ENCODE data around the gene ATP2B2.
A peak's percentile ranks its signal among the peaks of the same experiment; 100 is the strongest.

ATP2B2 gene

GRCh38 chr3:10285272-10286132 lies 219.9 kb downstream of the ATP2B2 start:
- DNase-seq (ENCODE audit: low read depth in 1 of 2, low spot score in 1 of 2), result no peak

- DNase-seq (ENCODE audit: low read depth in 1 of 2, low spot score in 1 of 2), result peak in 1 of 2 donors; percentile 6
Measured at GRCh38 chr3:10284496-10284895, 220.9 kb downstream of the ATP2B2 start.

- DNase-seq (ENCODE audit: low read depth in 1 of 2, low spot score in 1 of 2), result no peak
Measured at GRCh38 chr3:10283638-10284037, 221.7 kb downstream of the ATP2B2 start.

- no peak for DNase-seq (ENCODE audit: low read depth in 1 of 2, low spot score in 1 of 2)
Measured at GRCh38 chr3:10281951-10282350, 223.4 kb downstream of the ATP2B2 start.

GRCh38 chr3:10280571-10280970 lies 224.8 kb downstream of the ATP2B2 start:
- no peak for DNase-seq (ENCODE audit: low read depth in 1 of 2, low spot score in 1 of 2)

- no peak for DNase-seq (ENCODE audit: low read depth in 1 of 2, low spot score in 1 of 2)
Measured at GRCh38 chr3:10280177-10280529, 225.2 kb downstream of the ATP2B2 start.

- no peak for DNase-seq (ENCODE audit: low read depth in 1 of 2, low spot score in 1 of 2)
Measured at GRCh38 chr3:10279384-10280176, 225.8 kb downstream of the ATP2B2 start.

GRCh38 chr3:10278501-10278900 lies 226.9 kb downstream of the ATP2B2 start:
- DNase-seq (ENCODE audit: low read depth in 1 of 2, low spot score in 1 of 2), result no peak

- no peak for DNase-seq (ENCODE audit: low read depth in 1 of 2, low spot score in 1 of 2)
Measured at GRCh38 chr3:10277115-10277625, 228.2 kb downstream of the ATP2B2 start.

- no peak for DNase-seq (ENCODE audit: low read depth in 1 of 2, low spot score in 1 of 2)
Measured at GRCh38 chr3:10274601-10275000, 230.8 kb downstream of the ATP2B2 start.

All from activated T-helper 1 cell treated with anti-CD3 and anti-CD28 coated beads, Interleukin-2, amount 50 U/mL, for 16 hours (primary cell).